Type B pancreatic cell (in vitro differentiated cells): ENCODE results near the gene WFIKKN1. TPM values are rescaled to one million over a fixed set of nuclear protein-coding genes. Genes with fewer than 3 reads are reported as not detected.

Experiments used
- DNase-seq: peaks from one replicate; pipeline ENCODE4 v3.0.0; 2021; ENCODE audit warnings: mixed read lengths; ENCODE audit not compliant: unreplicated experiment; ENCODE audit errors: extremely low spot score
- H3K27ac Mint-ChIP-seq: 2 replicates; pipeline ENCODE4 v1.8.0; 2021; ENCODE audit warnings: mild to moderate bottlenecking, mixed read lengths
- H3K27me3 Mint-ChIP-seq: 2 replicates; pipeline ENCODE4 v1.8.0; 2021; ENCODE audit warnings: mixed read lengths
- H3K36me3 Mint-ChIP-seq: 2 replicates; pipeline ENCODE4 v1.8.0; 2021; ENCODE audit warnings: mixed read lengths
- H3K4me1 Mint-ChIP-seq: one replicate; pipeline ENCODE4 v1.8.0; 2021; ENCODE audit warnings: mixed read lengths; ENCODE audit not compliant: unreplicated experiment
- H3K4me3 Mint-ChIP-seq: 2 replicates; pipeline ENCODE4 v1.8.0; 2021; ENCODE audit warnings: mild to moderate bottlenecking, mixed read lengths
- H3K9me3 Mint-ChIP-seq: 2 replicates; pipeline ENCODE4 v1.8.0; 2021; ENCODE audit warnings: mixed read lengths
- total RNA-seq: library from RNA; stranded (reverse); gene quantifications from 2 replicates; pipeline ENCODE4 v1.2.1, GENCODE V29; 2021; ENCODE audit warnings: low replicate concordance
- TF ChIP-seq, protein P1 (sequence below): fragments of 200-600 bp; sonication (generic); conservative IDR thresholded peaks from 2 replicates; pipeline ENCODE4 v1.5.0; 2021; ENCODE audit warnings: antibody characterized with exemption, mild to moderate bottlenecking

WFIKKN1 gene
- total RNA-seq, 1 donor from 2014 or later = 9.0 TPM

DNA sequence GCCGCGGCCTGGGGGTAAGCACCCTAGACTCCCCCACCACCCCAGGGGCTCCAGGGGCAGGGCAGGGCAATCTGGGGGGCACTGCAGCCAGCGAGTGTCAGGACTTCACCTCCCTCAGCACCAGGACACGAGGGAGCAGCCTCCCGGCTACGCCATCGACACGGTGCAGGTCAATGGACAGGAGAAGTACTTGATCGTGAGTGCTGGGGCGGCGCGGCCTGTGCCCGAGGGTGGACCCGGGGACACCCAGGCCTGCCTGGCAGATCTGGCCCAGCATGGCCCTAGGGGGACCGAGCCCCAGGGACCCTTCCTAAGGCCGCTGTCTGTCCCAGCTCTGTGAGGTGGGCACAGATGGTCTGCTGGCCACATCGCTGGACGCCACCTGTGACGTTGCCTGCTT is 41.6 kb downstream of the WFIKKN1 start:
- TF ChIP-seq, protein P1, sequence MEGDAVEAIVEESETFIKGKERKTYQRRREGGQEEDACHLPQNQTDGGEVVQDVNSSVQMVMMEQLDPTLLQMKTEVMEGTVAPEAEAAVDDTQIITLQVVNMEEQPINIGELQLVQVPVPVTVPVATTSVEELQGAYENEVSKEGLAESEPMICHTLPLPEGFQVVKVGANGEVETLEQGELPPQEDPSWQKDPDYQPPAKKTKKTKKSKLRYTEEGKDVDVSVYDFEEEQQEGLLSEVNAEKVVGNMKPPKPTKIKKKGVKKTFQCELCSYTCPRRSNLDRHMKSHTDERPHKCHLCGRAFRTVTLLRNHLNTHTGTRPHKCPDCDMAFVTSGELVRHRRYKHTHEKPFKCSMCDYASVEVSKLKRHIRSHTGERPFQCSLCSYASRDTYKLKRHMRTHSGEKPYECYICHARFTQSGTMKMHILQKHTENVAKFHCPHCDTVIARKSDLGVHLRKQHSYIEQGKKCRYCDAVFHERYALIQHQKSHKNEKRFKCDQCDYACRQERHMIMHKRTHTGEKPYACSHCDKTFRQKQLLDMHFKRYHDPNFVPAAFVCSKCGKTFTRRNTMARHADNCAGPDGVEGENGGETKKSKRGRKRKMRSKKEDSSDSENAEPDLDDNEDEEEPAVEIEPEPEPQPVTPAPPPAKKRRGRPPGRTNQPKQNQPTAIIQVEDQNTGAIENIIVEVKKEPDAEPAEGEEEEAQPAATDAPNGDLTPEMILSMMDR = no peak
- no peak for DNase-seq
- Mint-ChIP-seq H3K9me3 (no peaks in the 10 kb centered on the region), H3K27ac (no peak overlapping the region), H3K4me3 (no peak overlapping the region), H3K4me1 (peaks cover 4% of the 10 kb centered on the region), H3K36me3 (no peaks in the 10 kb centered on the region), H3K27me3 (peaks cover 5% of the 10 kb centered on the region)

DNA sequence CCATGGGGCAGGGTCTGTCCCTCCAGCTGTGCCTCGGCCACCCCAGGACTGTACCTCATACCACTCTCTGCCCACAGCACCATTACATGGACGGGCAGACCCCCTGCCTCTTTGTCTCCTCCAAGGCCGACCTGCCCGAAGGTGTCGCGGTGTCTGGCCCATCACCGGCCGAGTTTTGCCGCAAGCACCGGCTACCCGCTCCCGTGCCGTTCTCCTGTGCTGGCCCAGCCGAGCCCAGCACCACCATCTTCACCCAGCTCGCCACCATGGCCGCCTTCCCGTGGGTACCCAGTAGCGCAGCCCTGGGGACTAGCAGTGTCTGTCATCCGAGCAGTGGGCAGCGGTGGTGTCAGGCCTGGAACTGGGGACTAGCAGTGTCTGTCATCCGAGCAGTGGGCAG is 42.1 kb downstream of the WFIKKN1 start:
- no peaks in the 10 kb centered on the region for H3K9me3 Mint-ChIP-seq
- peak overlapping the region; percentile 28 for H3K4me3 Mint-ChIP-seq
- no peak for DNase-seq
- no peaks in the 10 kb centered on the region for H3K36me3 Mint-ChIP-seq
- H3K27me3 Mint-ChIP-seq = peaks cover 5% of the 10 kb centered on the region
- no peak overlapping the region for H3K27ac Mint-ChIP-seq
- TF ChIP-seq, protein P1 = no peak
- H3K4me1 Mint-ChIP-seq = no peaks in the 10 kb centered on the region

DNA sequence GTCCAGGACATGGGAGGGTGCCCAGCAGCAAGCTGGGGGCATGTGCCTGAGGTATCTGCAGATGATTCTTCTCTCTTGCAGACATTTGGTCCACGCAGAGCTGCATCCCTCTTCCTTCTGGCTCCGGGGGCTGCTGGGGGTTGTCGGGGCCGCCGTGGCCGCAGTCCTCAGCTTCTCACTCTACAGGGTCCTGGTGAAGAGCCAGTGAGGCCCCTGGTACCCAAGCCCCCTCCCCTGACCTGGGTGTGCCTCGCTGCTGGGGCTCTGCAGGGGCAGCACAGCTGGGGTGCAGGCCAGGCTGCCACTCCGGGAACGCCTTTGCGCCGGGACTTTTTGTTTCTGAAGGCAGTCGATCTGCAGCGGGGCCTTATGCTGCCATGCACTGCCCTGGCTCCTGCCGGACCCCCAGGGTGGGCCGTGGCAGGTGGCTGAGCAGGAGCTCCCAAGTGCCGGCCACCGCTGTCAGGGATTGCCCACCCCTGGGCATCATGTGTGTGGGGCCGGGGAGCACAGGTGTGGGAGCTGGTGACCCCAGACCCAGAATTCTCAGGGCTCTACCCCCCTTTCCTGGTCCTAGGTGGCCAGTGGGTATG is 42.7 kb downstream of the WFIKKN1 start:
- Mint-ChIP-seq H3K36me3 (no peaks in the 10 kb centered on the region), H3K9me3 (no peaks in the 10 kb centered on the region), H3K4me1 (no peaks in the 10 kb centered on the region), H3K27me3 (peaks cover 5% of the 10 kb centered on the region), H3K4me3 (no peak overlapping the region), H3K27ac (no peak overlapping the region)
- TF ChIP-seq, protein P1 = no peak
- DNase-seq = no peak

DNA sequence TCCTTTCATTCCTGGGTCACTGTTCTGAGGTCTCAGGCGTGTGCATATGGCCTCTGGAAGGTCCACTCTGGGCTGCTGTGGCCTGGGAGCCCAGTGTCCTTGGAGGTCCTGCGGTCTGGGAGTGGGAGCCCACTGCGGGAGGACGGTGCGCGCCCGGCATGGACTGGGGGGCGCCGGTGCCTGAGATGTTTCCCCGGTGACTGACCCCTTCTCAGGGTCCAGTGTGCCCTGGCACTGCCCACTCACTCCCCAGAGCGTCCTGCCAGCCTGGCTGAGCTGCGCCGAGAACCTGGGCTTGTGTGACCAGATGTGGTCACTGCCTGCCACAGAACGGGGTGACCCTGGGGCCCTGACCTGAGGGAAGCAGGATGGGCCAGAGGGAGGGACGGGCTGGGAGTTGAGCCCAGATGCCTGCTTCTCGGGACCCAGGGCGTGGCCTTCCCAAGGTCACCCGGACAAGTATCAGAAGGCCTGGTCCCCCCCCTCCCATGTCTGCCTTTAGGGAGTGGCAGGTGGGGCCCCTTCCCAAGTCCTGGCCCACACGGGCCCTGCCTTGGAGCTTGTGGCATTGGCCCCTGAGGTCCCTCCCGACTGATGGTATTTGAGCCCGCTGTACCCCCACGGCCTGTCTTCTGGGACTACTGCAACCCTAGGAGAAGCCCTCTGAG is 43.6 kb downstream of the WFIKKN1 start:
- Mint-ChIP-seq H3K36me3 (no peaks in the 10 kb centered on the region), H3K27me3 (peaks cover 5% of the 10 kb centered on the region), H3K4me1 (no peaks in the 10 kb centered on the region), H3K9me3 (no peaks in the 10 kb centered on the region), H3K27ac (no peak overlapping the region), H3K4me3 (peak overlapping the region; percentile 69)
- no peak for DNase-seq
- TF ChIP-seq, protein P1 = no peak

DNA sequence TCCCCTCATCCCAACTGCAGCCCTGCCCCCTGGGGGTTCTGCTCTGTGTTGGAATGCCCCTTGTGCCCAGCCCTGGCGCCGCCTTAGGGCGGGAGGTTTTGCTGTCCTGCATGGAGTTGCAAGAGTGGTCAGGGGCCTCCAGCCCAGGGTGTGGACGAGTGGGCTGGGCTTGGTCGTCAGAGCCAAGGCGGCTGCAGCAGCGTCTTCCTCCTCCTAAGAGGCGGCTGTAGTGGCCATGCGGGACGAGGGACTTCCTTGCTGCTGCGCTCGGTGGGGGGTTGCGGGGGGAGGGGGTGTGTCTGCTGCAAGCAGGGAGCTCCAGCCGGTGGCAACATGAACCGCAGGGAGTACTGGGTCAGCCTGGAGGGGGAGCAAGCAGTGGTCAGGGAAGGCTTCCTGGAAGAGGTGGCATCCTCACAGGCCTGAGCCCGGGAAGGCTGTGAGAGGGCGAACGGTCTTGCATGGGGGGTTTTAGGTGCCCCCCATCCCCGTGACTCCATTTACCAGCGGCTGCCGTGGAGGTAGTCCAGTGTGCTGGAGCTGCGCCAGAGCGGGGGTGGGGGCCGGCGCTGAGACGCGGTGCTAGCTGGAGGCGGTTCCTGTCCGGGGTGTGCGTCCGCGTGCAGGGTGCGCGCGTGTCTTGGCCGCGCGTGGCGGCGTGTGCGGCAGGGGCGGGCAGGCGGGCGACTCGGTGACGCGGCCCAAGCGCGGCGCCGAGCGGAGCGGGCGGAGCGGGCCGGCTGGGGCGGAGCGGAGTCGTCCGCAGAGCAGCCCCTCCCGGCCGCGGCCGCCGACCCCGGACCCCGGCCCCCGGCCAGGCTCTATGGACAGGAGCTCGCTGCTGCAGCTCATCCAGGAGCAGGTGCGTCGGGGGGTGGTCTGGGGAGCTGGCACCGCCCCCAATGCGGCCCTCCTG is 44.4 kb downstream of the WFIKKN1 start, which contains the start of gene RHBDL1:
Gene RHBDL1, plus strand, starts transcription at position 704 of the 916 bp plus-strand sequence. Its CDS starts 120 bp downstream, at position 824.
- peak within 1 kb of the TSS; percentile 29 for H3K27ac Mint-ChIP-seq
- DNase-seq = no peak
- no peaks in the 10 kb centered on the region for H3K4me1 Mint-ChIP-seq
- H3K36me3 Mint-ChIP-seq = no peaks in the 10 kb centered on the region
- TF ChIP-seq, protein P1 = no peak
- peak within 1 kb of the TSS; percentile 69 for H3K4me3 Mint-ChIP-seq
- no peaks in the 10 kb centered on the region for H3K9me3 Mint-ChIP-seq
- peaks cover 5% of the 10 kb centered on the region for H3K27me3 Mint-ChIP-seq
